CD4-positive, alpha-beta T cell treated with Interleukin-6 at 100 ng/mL for 8 hours (primary cell): ENCODE data around the gene NCOA7.
"Not testable (repeated sequence)": the region's sequence is repeated elsewhere in the genome, so short reads cannot be mapped to it uniquely, and the experiment has no call there.

ENCODE experiments used
- DNase-seq: peaks from one replicate; pipeline ENCODE4 v3.0.0-alpha.2; 2020; ENCODE audit warnings: mixed read lengths, low spot score

Gene NCOA7

DNA sequence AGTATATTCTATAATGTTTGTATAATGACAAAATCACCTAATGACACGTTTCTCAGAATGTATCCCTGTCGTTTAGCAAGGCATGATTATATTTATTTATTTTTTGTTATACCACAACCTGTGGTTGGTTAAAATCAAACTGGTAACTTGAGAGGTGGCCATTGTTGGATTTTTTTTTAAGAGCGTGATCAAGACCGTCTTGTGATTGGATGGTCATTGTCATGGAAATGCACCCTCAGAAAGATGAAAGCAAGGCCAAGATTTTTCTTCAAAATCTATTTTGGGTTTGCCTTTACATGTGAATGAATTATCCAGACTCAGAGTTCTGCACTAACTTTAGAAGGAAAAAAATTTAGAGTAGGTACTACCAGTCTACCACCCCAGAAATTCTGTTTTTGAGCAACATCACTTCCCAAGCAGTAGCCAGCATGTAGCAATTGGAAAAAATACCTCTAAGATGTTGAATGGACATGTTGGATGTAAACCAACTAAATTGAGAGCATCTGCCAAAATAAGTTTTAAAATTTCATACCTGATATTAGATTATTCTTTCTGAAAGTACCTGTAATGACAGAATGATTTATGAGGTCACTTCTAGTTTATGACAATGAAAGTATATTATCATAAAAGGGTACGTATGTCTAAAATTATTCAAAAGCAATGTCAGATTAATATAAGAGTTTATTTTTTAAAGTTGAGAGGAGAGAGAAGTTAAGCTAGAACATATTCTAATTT lies 50.8 kb downstream of the NCOA7 start:
- DNase-seq: no peak

DNA sequence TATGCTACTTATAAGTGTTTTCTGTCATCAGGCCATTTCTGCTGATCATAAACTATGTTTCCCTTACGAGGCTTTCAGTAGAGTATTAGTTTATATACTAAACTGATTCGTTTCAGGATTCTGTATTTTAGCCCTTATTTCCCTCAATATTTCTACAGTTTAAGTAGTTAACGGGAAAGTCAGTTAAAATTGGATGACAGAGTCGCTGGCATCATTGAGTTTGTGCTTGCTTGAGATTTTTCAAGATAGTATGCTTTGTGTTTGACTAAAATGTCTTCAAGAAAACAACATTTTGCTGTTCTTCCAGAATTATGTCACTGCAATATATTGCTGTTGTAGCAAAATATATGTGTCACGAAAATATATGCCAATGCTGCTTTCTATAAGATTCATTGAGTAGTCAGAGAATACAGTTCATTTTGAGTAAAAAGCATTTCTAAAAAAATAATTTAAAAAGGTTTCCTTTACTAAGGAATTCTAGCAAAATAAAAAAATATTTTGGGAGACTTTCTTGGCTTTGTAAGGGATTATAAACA lies 51.4 kb downstream of the NCOA7 start:
- DNase-seq: no peak

DNA sequence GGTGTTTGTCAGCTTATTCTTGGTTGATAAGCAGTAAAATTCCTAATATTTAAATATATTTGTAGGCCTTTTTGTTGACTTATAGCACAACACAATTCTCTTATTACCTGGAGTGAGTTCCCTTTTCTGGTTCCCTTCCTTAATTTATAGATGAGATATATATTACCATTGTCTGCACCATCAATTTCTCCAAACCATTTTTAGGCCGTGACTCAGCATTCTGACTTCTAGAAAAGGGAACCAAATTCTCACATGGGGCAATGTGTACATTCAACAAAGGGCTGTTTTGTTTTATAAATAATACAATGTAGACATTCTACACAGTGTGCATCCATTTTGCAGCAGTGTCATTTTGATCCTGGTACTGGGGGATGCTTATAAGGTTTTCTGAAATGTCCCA lies 52.8 kb downstream of the NCOA7 start:
- no peak for DNase-seq

DNA sequence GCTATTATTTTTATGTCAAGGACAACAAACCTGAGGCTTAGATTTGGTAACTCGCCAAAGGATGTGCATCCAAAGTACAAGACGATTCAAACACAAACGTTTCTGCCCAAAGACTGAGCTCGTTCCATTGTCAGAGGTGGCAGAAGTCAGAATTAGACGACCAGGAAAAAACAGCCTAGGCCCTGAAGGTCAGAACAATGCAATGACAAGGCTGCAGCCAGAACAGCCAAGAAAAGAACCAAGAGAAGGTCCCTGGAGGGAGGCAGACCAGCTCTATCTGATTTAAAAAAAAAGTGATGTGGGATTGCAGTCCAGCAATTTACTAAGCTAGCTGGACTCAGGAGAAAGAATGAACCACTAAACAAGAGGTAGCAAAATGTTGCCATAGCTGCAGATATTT lies 54.2 kb downstream of the NCOA7 start:
- DNase-seq: no peak

DNA sequence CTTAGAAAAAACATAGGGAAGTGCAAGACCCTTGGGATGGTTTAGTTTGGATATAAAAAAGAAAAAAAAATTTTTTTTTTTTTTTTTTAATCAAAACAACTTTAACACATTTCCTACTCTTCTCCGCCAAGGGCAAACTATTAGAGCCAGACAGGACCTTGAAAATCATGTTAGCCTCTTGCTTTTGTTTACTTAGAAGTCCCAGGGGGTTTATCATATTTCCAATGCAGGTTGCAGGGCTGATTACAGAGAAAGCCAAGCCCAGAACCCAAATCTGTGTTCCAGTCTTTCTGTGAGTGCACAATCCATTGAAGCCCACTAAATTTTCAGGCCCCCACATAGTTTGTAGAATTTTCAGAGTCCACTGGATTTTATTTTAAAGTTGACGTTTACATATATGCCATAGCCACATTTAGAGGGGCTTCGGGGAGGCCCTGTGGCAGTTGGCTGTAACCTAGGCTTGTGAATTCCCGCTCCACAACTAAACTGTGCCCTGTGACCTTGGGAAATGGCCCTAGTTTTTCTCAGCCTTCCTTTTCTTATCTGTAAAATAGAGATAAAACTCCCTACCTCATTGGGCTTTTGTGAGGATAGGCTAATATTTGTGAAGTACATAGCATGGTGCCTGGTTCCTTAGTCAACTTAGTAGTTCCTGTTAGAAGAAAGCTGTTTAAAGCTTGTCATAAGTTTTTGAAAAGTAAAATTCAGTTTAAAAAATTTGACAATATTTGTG lies 55.7 kb downstream of the NCOA7 start:
- no peak for DNase-seq

DNA sequence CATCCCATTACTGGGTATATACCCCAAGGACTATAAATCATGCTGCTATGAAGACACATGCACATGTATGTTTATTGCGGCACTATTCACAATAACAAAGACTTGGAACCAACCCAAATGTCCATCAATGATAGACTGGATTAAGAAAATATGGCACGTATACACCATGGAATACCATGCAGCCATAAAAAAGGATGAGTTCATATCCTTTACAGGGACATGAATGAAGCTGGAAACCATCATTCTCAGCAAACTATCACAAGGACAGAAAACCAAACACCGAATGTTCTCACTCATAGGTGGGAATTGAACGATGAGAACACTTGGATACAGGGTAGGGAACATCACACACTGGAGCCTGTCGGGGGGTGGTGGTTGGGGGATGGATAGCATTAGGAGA lies 57.5 kb downstream of the NCOA7 start:
- DNase-seq: not testable (repeated sequence)

DNA sequence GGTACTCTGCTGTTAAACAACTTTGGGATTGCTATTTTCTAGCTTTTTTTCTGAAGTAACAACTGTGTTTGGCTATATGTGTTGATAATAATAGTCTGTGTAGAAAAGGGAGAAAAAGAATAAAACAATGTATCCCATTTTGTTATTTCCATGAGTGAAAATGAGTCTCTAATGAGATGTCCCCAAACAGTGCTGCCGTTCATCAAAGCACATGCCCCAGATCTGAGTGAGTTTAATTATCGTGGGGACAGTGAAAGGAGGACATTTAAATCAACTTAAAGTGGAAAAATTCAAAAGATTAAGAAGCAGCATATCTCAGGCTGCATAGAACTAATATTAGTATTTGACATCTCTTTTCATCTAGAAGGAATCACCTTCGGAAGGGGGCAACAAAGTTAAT lies 59.6 kb downstream of the NCOA7 start:
- DNase-seq: no peak

DNA sequence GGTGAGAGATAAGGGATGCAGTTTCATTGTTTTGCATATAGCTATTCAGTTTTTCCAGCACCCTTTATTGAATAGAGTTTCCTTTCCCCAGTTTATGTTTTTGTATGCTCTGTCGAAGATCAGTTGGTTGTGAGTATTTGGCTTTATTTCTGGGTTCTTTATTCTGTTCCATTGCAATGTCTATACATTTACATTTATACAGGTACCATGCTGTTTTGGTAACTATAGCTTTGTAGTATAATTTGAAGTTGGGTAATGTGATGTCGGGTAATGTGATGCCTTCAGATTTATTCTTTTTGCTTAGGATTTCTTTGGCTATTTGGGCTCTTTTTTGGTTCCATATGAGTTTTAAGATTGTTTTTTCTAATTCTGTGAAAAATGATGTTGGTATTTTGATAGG lies 61.8 kb downstream of the NCOA7 start:
- no peak for DNase-seq

DNA sequence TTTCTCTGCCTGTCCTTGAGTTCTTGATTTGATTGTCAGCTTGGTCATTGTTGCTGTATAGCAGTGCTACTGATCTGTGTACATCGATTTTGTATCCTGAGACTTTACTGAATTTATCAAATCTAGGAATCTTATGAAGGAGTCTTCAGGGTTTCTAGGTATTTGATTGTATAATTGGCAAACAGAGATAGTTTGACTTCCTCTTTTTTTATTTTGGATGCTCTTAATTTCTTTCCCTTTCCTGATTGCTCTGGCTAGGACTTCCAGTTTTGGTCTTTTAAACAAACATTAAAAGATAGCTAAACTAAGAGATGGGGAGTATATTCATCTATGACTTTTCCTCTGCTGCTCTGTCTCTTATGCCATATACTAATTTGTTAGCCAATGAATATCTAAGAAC lies 62.4 kb downstream of the NCOA7 start:
- DNase-seq: no peak

DNA sequence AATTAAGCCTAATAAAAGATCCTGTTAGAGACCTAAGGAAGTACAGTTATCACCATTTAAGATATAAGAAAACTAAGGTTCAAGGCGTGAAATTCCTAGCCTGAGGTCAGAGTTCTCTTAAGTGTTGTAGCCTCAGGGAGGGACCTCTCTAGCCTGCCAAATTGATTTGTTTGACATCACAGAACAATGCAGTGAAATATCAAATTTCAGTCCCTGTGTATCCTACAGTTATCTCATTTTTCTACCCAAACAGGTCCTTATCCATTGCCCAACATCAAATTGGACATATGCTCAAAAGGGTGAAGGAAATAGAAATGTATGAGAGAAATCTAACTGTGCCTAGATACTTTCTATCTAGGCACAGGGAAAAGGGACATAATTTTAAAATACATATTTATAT lies 63.0 kb downstream of the NCOA7 start:
- no peak for DNase-seq

DNA sequence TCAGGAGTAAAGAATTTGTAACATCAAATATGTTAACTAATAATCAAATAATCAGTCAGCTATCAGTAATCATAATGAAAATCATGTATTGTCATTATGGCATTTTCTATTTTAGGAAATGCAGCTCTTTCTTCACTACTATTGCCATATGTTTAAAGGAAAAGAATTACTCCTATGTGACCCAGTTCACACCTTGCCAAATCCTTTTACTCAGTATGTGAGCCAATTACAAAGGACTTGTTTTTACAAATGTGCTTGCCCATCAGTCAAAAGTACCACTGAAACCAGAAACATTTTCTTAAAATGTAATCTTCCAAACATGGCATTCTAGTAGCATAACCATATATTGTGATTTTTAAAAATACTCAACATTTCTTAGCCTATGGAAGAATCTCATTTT lies 63.6 kb downstream of the NCOA7 start:
- no peak for DNase-seq

DNA sequence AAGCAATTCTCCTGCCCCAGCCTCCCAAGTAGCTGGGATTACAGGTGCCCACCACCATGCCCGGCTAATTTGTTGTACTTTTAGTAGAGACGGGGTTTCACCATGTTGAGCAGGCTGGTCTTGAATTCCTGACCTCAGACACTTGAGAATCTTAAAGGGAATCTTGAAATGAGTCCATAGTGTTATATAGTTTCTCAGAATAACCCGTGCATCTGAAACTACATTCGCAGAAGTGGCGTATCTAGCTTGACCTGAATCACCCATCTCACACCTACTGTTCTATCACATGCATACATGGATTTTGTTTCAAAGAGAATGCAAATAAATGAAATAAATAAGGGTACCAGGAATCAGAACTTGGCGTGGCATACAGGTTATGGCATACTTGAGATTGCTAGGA lies 65.0 kb downstream of the NCOA7 start:
- DNase-seq: no peak

DNA sequence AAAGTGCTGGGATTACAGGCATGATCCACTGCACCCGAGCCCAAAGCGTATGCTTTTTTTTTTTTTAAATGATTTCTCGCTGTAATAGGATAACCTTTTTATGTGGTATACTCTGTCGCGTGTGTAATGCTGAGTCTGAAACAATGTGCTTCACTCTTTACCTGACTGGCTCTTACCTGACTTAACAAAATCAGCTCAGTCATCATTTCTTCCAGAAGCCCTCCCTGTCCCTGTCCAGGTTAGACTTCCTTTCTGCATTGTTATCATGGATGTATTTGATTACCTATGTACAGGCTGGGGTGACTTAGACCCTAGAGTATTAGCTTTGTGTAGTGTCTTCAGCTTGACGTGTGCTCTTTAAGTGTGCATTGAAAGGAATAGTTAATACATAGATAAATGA lies 67.1 kb downstream of the NCOA7 start:
- DNase-seq: no peak

DNA sequence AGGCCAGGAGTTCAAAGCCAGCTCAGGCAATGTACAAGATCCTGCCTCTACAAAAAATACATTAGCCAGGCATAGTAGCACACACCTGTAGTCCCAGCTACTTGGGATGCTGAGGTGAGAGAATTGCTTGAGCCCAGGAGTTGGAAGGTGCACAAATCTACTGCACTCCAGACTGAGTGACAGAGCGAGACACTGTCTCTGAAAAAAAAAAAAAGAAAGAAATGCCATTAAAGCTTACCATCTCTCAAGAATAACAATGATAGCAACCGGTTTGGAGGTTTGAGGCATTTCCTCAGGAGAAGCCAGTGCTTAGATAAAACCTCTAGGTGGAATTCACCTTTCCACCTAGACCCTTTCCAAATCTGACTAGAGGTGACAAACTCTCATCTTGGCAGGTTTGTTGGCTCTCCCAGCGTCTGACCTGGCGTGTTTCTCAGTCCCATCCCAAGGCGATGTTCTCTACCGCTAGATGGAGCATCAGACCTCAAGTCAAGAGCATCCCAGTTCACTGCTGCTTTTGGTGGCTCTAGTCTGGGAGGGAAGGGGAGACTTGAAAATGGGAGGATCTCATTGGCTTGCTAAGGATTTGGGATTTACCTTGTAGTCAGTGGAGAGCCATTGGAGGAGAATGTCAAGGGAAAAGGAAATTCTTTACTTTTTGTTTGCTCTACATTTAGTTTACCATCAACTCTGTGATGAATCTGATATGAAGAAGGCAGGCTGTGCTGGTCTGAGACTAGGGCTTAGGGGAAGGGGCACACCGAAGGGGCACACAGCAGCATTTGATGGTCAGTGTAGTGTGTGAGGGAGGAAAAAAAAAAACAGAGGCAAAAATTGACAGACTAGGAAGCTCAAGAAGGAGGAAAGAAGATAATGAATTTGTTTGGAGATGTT lies 67.9 kb downstream of the NCOA7 start:
- DNase-seq: peak; percentile 11

DNA sequence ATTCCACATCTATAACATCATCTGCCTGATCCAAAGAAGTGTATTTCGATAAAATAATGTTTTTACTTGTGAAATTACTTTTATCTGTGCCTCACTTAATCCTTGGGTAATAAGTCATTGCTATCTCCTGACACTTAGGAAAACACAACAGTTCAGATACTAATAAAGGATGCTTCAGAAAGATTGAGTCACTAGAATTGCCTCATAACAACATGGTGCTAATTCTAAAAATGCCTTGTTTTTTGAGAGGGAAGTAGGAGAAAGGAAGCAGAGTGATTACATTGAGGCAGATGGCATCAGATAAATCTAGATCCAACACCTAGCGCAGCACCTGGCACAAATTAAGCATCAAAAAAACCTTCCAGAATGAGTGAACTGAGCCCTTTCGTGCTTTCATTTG lies 69.0 kb downstream of the NCOA7 start:
- DNase-seq: no peak

DNA sequence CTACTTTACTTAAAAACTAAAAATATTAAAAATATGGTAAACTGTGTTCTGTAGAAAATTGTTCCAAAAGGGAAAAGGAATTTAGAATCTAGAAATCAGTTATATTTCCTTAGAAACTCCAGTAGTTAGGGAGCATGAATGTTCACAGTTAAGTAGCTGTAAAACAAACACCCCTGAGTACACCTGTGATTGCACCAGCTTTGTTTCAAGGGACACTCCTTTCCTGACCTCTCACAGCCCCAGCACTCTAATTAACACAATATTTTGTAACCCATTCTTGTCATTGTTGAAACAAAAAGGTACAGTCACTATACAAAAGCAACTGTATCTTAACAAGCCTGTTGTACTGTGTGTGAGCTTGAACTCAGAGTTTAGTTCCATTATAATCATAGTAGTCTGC lies 72.3 kb downstream of the NCOA7 start:
- DNase-seq: no peak

DNA sequence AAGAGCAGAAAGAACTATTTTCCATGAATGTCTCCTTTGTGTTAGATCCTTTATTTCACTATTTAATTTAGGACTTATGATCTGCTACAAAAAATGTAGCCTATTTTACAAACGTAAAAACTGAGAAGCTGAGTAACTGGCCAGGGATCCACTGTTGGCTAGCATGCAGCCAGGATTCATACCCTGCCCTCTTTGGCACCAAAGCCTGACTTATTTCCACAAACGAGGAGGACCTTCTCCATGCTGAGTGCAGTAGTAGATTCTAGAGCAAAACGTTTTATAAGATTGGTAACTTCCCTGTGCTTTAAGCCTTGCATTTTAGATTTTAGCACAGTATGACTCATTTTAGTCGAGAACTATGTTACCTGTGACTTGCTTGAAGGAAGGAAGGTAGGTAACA lies 74.3 kb downstream of the NCOA7 start:
- DNase-seq: no peak

DNA sequence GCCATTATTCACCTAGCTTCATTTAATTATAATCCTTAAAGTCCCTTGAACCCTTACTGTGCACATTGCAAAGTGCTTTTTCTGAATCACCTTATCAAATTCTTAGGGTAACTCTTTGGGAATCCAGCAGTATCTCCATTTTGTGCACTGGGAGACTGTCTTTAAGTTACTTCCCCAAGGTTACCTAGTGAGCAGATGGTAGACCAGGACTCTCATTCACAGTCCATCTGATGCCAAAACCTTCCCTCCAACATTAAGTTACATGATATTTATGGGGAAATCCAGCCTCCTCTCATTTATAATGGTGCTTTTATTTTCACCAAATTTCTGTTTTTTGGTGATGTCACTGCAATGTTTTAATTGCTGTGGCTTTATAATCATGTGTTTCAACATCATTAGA lies 75.7 kb downstream of the NCOA7 start:
- DNase-seq: no peak

DNA sequence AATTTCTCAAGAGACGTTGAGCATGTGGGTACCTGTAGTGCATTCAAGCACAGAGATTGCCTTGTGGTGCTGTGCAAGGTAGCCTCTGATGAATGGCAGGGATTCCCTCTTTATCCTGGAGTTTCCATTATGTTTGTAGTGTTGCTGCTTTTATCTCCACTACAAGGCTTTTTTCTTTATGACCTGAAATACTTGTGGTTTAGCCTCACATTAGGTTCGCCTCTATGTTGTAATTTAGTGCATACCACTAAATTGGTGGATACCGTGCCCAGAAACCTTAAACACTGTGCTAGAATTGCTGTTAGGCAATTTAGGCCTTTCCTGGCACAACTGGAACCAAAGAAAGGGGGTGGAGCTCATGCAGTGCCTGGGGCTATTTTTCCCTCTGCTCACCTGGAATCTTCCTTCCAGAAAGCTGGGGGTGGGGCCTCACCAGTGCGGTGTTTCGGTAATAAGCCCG lies 76.8 kb downstream of the NCOA7 start:
- no peak for DNase-seq

DNA sequence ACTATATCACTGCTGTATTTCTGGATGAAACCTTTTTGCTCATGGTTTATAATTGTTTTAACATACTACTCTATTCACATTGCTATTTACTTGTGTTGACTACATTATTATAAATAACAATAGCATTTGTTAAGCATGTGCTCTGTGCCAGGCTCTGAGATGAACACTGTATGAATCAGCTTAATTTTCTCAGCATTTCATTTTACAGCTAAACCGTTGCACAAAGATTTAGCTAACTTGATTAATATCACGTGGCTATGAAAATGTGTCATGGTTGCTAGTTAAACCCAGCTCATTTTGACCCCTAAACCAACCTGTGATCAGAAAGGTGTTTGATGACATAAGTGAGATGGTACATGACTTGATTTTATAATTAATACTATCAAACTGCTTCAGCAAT lies 77.5 kb downstream of the NCOA7 start:
- DNase-seq: no peak

DNA sequence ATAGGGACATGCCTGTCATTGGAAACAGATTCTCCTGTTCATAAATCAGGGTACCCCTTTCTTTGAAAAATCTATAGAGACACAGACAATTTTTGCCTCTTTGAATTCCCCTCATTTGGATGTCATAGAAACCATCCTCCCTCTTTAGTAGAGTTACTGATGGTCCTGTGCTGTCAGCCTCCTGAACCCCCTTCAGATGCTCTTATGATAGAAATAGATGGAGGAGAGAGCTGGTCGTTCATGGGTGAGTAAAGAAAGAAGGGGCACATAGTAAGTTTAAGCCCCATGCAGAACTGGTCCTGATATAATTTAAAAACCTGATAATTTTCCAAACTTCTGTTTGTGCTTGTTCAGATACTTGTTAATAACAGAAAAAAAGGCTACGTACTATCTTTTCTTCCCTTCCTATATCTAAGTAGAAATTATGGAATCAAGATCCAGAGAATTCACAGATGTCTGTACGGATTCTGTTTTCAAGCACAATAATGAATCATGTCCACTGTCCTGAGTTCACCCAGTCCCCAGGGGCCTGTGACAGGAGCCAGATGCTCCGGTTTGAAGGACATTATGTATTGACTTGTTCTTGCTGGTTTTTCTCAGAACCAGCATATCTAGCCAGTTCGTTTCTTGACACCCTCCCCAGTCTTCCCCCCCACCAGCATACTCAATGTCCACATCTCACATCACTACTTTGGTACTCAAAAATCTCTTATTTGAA lies 78.1 kb downstream of the NCOA7 start:
- DNase-seq: no peak

DNA sequence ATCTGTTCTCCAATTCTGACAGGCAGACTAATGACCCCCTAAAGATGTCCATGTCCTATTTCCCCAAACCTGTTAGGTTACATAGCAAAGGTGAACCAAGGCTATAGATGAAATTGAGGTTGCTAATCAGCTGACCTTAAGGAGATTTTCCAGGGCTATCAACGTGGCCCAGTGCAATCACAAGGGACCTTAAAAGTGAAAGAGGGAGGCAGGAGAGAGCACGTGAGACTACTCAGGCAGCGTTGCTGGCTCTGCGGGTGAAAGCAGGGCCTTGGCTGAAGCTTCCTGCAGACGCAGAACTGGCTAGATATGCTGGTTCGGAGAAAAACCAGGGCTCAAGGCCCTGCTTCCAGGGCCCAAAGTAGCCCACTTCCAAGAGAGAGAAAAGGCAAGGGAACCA lies 78.7 kb downstream of the NCOA7 start:
- no peak for DNase-seq
